KMS-11 (cell line): ENCODE results near the gene EHF.

Experiments used
- H2AFZ ChIP-seq: fragments of 200-600 bp; sonication (generic); 2 replicates; pipeline ENCODE4 v1.6.1; 2016; ENCODE audit warnings: antibody characterized with exemption, mixed run types, low read depth
- H3K27ac ChIP-seq: fragments of 200-600 bp; sonication (generic); 2 replicates; pipeline ENCODE4 v1.6.1; 2016; ENCODE audit warnings: mild to moderate bottlenecking, mixed run types
- H3K27me3 ChIP-seq: fragments of 200-600 bp; sonication (generic); 2 replicates; pipeline ENCODE4 v1.6.1; 2017; ENCODE audit warnings: mild to moderate bottlenecking, low read depth, mixed run types, moderate library complexity; ENCODE audit not compliant: insufficient read depth
- H3K36me3 ChIP-seq: fragments of 200-600 bp; sonication (generic); 2 replicates; pipeline ENCODE4 v1.6.1; 2017; ENCODE audit warnings: mild to moderate bottlenecking, mixed run types; ENCODE audit not compliant: insufficient read depth
- H3K4me1 ChIP-seq: fragments of 200-600 bp; sonication (generic); 2 replicates; pipeline ENCODE4 v1.6.1; 2016; ENCODE audit warnings: mild to moderate bottlenecking, low read depth, mixed run types; ENCODE audit not compliant: poor library complexity, severe bottlenecking
- H3K4me2 ChIP-seq: fragments of 200-600 bp; sonication (generic); 2 replicates; pipeline ENCODE4 v1.7.0; 2016; ENCODE audit warnings: mild to moderate bottlenecking, mixed run types
- H3K4me3 ChIP-seq: fragments of 200-600 bp; sonication (generic); IDR thresholded peaks from 2 replicates; pipeline ENCODE4 v1.6.1; 2017; ENCODE audit warnings: low read depth, low read length, mixed read lengths; ENCODE audit not compliant: insufficient read depth
- H3K79me2 ChIP-seq: fragments of 200-600 bp; sonication (generic); 2 replicates; pipeline ENCODE4 v1.6.1; 2016; ENCODE audit warnings: low read depth, mixed run types; ENCODE audit not compliant: insufficient read depth
- H3K9ac ChIP-seq: fragments of 200-600 bp; sonication (generic); 2 replicates; pipeline ENCODE4 v1.6.1; 2016; ENCODE audit warnings: mild to moderate bottlenecking, mixed run types
- H4K20me1 ChIP-seq: fragments of 200-600 bp; sonication (generic); 2 replicates; pipeline ENCODE4 v1.6.1; 2016; ENCODE audit warnings: mild to moderate bottlenecking, mixed run types; ENCODE audit not compliant: insufficient read depth
- CTCF ChIP-seq: fragments of 200-600 bp; sonication (generic); conservative IDR thresholded peaks from 2 replicates; pipeline ENCODE4 v1.6.1; 2017; ENCODE audit warnings: low read depth, mild to moderate bottlenecking, antibody characterized with exemption, low read length, moderate library complexity, mixed read lengths

EHF gene

DNA sequence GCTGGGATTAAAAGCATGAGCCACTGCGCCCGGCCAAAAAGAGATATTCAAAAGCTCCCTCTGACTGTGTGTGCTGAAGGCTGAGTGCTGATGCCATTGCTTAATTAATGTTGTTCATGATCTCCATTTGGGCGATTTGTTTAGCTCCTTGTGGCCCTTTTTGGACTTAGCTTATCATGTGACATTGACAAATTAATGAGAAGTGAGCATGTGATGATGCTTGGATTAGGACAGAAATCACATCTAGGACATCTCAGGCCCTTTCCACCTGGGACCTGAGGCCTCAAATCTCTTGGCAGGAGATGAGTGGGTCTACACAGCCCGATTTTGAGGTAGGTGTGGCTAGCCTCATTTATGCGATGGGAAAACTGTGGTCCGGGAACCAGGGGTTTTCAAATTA, 10.4 kb downstream of the EHF start:
- H3K27me3 ChIP-seq: no peaks in the 10 kb centered on the region
- no peak overlapping the region for H3K27ac ChIP-seq
- no peak for TF ChIP-seq CTCF
- H3K36me3 ChIP-seq: no peaks in the 10 kb centered on the region
- H2AFZ ChIP-seq: no peak overlapping the region
- no peak overlapping the region for H3K9ac ChIP-seq
- no peaks in the 10 kb centered on the region for H4K20me1 ChIP-seq
- H3K79me2 ChIP-seq: no peaks in the 10 kb centered on the region
- H3K4me2 ChIP-seq: 0 out of 2 replicates have a peak overlapping the region, but pooled peaks have one; percentile 4
- peaks cover 42% of the 10 kb centered on the region for H3K4me1 ChIP-seq
- H3K4me3 ChIP-seq: no peak overlapping the region

DNA sequence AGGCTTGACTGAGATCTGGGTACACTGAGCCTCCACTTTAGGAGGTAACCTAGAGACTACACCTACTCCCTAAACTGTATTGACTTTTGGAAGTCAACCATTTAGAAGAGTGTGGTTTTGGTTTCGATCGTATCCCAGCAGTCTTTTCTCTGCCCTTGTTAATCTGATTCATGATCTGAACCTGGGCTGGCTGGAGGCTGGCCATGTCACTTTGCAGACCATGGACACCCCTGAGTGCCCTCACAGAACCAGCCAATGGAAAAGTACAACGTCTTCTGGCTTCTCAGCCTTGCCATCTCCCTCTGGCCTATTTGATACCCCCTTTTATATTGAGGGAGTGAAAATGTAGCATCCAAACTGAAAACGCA, 10.8 kb downstream of the EHF start:
- H3K79me2 ChIP-seq: no peaks in the 10 kb centered on the region
- no peak for TF ChIP-seq CTCF
- H2AFZ ChIP-seq: no peak overlapping the region
- H3K36me3 ChIP-seq: no peaks in the 10 kb centered on the region
- no peak overlapping the region for H3K27ac ChIP-seq
- peaks cover 42% of the 10 kb centered on the region for H3K4me1 ChIP-seq
- H3K4me2 ChIP-seq: peak overlapping the region; percentile 4; the same call in 1 of the 2 replicates
- H3K27me3 ChIP-seq: no peaks in the 10 kb centered on the region
- no peak overlapping the region for H3K4me3 ChIP-seq
- no peaks in the 10 kb centered on the region for H4K20me1 ChIP-seq
- no peak overlapping the region for H3K9ac ChIP-seq

DNA sequence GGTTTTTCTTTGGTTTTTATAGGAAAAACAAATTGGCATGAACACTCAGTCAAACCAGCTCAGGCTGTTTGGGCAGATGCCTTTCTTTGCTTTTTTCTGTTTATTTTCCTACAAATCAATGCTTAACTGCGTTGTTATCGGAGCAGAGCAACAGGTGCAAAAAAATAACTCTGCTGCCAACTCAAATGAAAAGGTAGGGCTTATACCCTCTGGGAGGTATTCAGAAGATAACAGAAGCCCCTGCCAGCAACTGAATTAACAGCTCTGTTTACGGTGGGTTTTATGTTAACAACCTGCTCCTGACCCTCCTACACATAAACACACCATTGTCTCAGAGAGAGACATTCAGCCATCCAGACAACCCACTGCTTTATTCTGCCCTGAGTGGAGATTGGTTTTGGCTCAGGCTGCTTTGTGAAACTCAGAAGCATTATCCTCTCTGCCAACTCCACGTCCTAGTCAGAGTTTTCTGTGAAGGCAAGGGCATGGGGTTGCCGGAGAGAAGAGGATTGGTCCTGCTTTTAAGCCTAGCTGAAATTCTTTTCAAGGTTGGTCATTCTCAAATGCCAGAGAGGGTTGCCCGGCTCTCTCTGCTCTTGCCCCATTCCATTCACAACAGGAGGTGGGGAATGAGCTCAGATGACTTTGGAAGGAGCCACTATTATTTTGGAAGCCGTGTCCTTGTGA, 11.4 kb downstream of the EHF start:
- Histone ChIP-seq H3K27ac (no peak overlapping the region), H3K79me2 (no peaks in the 10 kb centered on the region), H3K27me3 (no peaks in the 10 kb centered on the region), H3K4me3 (no peak overlapping the region), H3K4me1 (peaks cover 42% of the 10 kb centered on the region), H3K36me3 (no peaks in the 10 kb centered on the region), H3K9ac (no peak overlapping the region), H3K4me2 (no peak overlapping the region), H4K20me1 (no peaks in the 10 kb centered on the region), H2AFZ (no peak overlapping the region)
- TF ChIP-seq CTCF: no peak

DNA sequence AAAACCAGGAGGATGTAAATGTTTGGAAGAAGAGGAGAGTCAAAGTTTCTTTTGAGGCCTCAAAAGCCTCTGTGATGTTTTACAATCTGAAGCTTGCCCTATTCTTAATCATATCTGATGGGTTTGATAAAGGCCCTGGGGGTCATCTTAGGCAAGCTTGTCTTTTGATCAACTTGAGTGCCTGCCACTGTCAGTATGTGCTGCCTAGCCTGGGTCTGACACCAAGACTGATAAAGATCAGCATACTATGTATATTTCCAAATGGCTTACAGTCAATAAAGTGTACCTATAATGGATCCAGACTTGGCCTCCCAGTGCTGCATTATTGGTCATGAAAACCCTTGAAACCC, 12.7 kb downstream of the EHF start:
- peak overlapping the region; percentile 43; the same call in 1 of the 2 replicates for H3K27ac ChIP-seq
- peak overlapping the region; percentile 31 for H3K4me2 ChIP-seq
- H3K4me3 ChIP-seq: no peak overlapping the region
- no peaks in the 10 kb centered on the region for H4K20me1 ChIP-seq
- H3K36me3 ChIP-seq: no peaks in the 10 kb centered on the region
- H3K27me3 ChIP-seq: no peaks in the 10 kb centered on the region
- no peak overlapping the region for H3K9ac ChIP-seq
- TF ChIP-seq CTCF: no peak
- peaks cover 42% of the 10 kb centered on the region for H3K4me1 ChIP-seq
- H3K79me2 ChIP-seq: no peaks in the 10 kb centered on the region
- H2AFZ ChIP-seq: peak overlapping the region; percentile 29; the same call in 1 of the 2 replicates
